HepG2 (cell line): Measurements from ENCODE around the gene ACOT8. TPM values are rescaled to one million over a fixed set of nuclear protein-coding genes. Genes with fewer than 3 reads are reported as not detected.

Experiments
- CBFB ChIP-seq: sonication (generic); formaldehyde crosslinking; IDR thresholded peaks from 2 replicates; pipeline ENCODE4 v1.4.0; 2020; ENCODE audit warnings: missing genetic modification reagents
- HOXA5 ChIP-seq: sonication (generic); formaldehyde crosslinking; IDR thresholded peaks from 2 replicates; pipeline ENCODE4 v1.4.0; 2020; ENCODE audit warnings: missing genetic modification reagents
- KIAA2018 ChIP-seq: sonication (generic); formaldehyde crosslinking; IDR thresholded peaks from 2 replicates; pipeline ENCODE4 v1.5.0; 2020; ENCODE audit warnings: mild to moderate bottlenecking, missing genetic modification reagents, borderline replicate concordance
- MAZ ChIP-seq, 2 experiments: sonication (generic) in 1 of 2; formaldehyde crosslinking in 1 of 2; IDR thresholded peaks; 2 replicates each; pipeline versions ENCODE4 v1.5.0 to v1.6.1; 2012 to 2020; ENCODE audit warnings: low read depth in 2 of 2, mild to moderate bottlenecking in 2 of 2, borderline replicate concordance in 1 of 2, improper control_type of control experiment in 1 of 2, low read length in 1 of 2, missing genetic modification reagents in 1 of 2, moderate library complexity in 1 of 2
- POGK ChIP-seq: sonication (generic); formaldehyde crosslinking; conservative IDR thresholded peaks from 2 replicates; pipeline ENCODE4 v1.8.0; 2022; ENCODE audit warnings: mild to moderate bottlenecking, moderate library complexity, missing genetic modification reagents
- SUZ12 ChIP-seq: fragments of 150-350 bp; IDR thresholded peaks from 2 replicates; pipeline ENCODE4 v1.6.1; 2014; ENCODE audit warnings: low read depth, low read length
- ZNF3 ChIP-seq: IDR thresholded peaks from 2 replicates; pipeline ENCODE4 v1.7.0; 2017; ENCODE audit warnings: inconsistent platforms
- ZNF331 ChIP-seq: sonication (generic); formaldehyde crosslinking; IDR thresholded peaks from 2 replicates; pipeline ENCODE4 v1.4.0; 2020; ENCODE audit warnings: missing genetic modification reagents
- polyA plus RNA-seq, 8 experiments: library from polyadenylated mRNA; depleted of rRNA in 3 of 8; stranded (reverse) in 7 of 8; unstranded in 1 of 8; fragments of >200 nt; fragmentation: Illumina TruSeq in 4 of 8; extraction: Trizol in 4 of 8; gene quantifications; 2 replicates each; pipeline versions ENCODE4 v1.2.1 to v1.2.3, GENCODE V29; 2011 to 2016; ENCODE audit warnings: low read depth in 4 of 8, missing spikeins in 1 of 8, mixed read lengths in 1 of 8; ENCODE audit not compliant: insufficient read depth in 1 of 8
- total RNA-seq, 5 experiments: library from RNA; depleted of rRNA; stranded (reverse); fragments of >200 nt; fragmentation: Illumina TruSeq; extraction: Trizol; gene quantifications; 2 replicates each; pipeline ENCODE4 v1.2.3, GENCODE V29; 2016; ENCODE audit warnings: low read depth in 1 of 5
- TF ChIP-seq, protein P1 (sequence below): sonication (generic); formaldehyde crosslinking; IDR thresholded peaks from 2 replicates; pipeline ENCODE4 v1.5.0; 2020; ENCODE audit warnings: mild to moderate bottlenecking, missing genetic modification reagents
- TF ChIP-seq, protein P2 (sequence below): sonication (generic); formaldehyde crosslinking; IDR thresholded peaks from 2 replicates; pipeline ENCODE4 v1.5.0; 2020; ENCODE audit warnings: missing genetic modification reagents, mild to moderate bottlenecking, borderline replicate concordance

Gene ACOT8
- total and polyA plus RNA-seq, 2 of the 13 experiments (the other 11 are each of a cell fraction or from before 2014, with no cell fraction given), result 31.4 to 45.5 TPM

DNA sequence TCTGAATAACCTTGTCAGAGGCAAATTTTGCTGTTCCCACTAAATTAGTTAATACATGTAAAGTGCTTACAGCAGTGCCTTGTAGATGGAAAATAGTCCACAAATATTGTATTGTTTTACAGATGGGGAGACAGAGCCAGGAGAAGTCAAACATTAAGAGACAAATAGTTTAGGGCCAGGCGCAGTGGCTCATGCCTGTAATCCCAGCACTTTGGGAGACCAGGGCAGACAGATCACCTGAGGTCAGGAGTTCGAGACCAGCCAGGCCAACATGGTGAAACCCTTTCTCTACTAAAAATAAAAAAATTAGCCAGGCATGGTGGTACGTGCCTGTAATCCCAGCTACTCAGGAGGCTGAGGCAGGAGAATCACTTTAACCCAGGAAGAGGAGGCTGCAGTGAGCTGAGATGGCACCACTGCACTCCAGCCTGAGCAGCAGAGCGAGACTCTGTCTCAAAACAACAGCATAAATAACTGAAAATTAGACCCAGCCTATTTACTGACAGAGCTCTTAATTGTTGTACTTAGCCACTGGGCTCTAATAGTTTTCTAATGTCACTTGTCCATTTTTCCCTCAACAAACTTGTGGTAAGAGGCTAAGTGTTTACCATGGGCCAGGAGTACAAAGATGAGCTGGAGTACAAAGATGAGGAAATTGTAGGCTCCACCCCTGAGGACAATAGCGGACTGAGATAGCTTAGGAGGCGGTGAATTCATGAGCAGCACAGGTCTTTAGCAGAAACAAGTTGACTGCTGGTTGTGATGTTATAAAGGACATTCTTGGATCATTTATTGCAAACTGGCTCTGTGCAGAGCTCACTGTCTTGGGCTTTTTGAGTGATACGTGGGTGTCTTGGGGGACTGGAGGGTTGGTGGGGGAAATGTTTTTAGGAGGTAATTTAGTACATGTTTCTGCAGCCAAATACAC lies 6.6 kb upstream of the ACOT8 start (continued):
- TF ChIP-seq, protein P1, sequence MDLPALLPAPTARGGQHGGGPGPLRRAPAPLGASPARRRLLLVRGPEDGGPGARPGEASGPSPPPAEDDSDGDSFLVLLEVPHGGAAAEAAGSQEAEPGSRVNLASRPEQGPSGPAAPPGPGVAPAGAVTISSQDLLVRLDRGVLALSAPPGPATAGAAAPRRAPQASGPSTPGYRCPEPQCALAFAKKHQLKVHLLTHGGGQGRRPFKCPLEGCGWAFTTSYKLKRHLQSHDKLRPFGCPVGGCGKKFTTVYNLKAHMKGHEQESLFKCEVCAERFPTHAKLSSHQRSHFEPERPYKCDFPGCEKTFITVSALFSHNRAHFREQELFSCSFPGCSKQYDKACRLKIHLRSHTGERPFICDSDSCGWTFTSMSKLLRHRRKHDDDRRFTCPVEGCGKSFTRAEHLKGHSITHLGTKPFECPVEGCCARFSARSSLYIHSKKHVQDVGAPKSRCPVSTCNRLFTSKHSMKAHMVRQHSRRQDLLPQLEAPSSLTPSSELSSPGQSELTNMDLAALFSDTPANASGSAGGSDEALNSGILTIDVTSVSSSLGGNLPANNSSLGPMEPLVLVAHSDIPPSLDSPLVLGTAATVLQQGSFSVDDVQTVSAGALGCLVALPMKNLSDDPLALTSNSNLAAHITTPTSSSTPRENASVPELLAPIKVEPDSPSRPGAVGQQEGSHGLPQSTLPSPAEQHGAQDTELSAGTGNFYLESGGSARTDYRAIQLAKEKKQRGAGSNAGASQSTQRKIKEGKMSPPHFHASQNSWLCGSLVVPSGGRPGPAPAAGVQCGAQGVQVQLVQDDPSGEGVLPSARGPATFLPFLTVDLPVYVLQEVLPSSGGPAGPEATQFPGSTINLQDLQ (CRISPR knock-in tag), result no peak
- TF ChIP-seq SUZ12 (no peak), KIAA2018 (CRISPR knock-in tag) (no peak), ZNF3 (CRISPR knock-in tag) (peak; percentile 97), HOXA5 (CRISPR knock-in tag) (no peak), POGK (CRISPR knock-in tag) (peak; percentile 54; the same call in 1 of the 2 replicates), MAZ (IDR thresholded peaks at IDR 0.05; ENCODE audit: borderline replicate concordance, low read depth, low read length) (no peak), MAZ (CRISPR knock-in tag; IDR thresholded peaks at IDR 0.05; ENCODE audit: low read depth) (no peak), CBFB (CRISPR knock-in tag) (peak; percentile 43; the same call in 1 of the 2 replicates), ZNF331 (peak; percentile 82; the same call in 1 of the 2 replicates)
- TF ChIP-seq, protein P2, sequence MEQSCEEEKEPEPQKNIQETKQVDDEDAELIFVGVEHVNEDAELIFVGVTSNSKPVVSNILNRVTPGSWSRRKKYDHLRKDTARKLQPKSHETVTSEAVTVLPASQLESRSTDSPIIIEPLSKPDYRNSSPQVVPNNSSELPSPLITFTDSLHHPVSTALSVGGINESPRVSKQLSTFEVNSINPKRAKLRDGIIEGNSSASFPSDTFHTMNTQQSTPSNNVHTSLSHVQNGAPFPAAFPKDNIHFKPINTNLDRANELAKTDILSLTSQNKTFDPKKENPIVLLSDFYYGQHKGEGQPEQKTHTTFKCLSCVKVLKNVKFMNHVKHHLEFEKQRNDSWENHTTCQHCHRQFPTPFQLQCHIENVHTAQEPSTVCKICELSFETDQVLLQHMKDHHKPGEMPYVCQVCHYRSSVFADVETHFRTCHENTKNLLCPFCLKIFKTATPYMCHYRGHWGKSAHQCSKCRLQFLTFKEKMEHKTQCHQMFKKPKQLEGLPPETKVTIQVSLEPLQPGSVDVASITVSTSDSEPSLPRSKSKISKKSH, result no peak
